ENCODE results near the gene NT5DC2. TPM values are rescaled to one million over a fixed set of nuclear protein-coding genes. Genes with fewer than 3 reads are reported as not detected.

NT5DC2 gene
- total RNA-seq, 3 donors from 2014 or later (not counting 1 experiment from before 2014, with no cell fraction given) = 2.2 to 10.7 (median 2.2) TPM

GRCh38 chr3:52554026-52554755 is 20.5 kb upstream of the NT5DC2 start:
- H3K9me3 Mint-ChIP-seq = no peaks in the 10 kb centered on the region
- peak overlapping the region in 1 of 2 donors; percentile 27 for H3K27ac Mint-ChIP-seq
- DNase-seq = no peak
- 97% methylated on average over 5 of the region's 5 CpGs for WGBS (ENCODE audit: insufficient coverage)
- Histone ChIP-seq H3K9me3 (ENCODE audit: control insufficient read depth, insufficient read depth, low read length) (no peaks in the 10 kb centered on the region), H3K27ac (ENCODE audit: low read length) (no peak overlapping the region), H3K27me3 (ENCODE audit: control insufficient read depth, insufficient read depth, low read length) (no peaks in the 10 kb centered on the region), H3K36me3 (ENCODE audit: control insufficient read depth, insufficient read depth, low read length) (peaks cover 66% of the 10 kb centered on the region), H3K4me1 (ENCODE audit: control insufficient read depth, insufficient read depth, low read length) (no peaks in the 10 kb centered on the region), H3K4me3 (ENCODE audit: low read length) (no peak overlapping the region)
- H3K27me3 Mint-ChIP-seq (ENCODE audit: low read depth in 2 of 2) = no peaks in the 10 kb centered on the region
- H3K36me3 Mint-ChIP-seq = peaks cover 13% of the 10 kb centered on the region
- no peak for TF ChIP-seq CTCF (IDR thresholded peaks at IDR 0.05)
- ATAC-seq = no peak
- H3K4me3 Mint-ChIP-seq = no peak overlapping the region
- intact Hi-C loops (cut with micrococcal nuclease) = no loop called here
- peaks cover 0 to 4% of the 10 kb centered on the region in 2 donors for H3K4me1 Mint-ChIP-seq

DNA sequence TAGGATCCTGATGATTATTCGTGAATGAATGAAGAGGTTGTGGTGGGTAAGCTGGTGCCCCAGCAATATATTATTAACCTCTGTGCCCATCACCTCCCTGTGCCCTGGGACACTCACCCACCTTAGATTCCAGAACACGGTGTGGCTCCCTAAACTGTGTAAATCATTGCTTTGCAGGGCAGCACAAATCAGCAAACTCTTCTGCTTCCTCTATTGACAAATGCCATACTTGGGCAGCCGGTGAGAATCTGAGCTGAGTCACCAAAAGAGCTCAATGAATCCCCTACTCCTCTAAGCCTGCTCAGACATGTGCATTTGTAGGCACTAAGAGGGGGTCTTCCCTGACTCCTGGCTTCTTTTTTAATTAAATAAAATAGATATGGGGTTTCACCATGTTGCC is 18.4 kb upstream of the NT5DC2 start:
- Mint-ChIP-seq H3K9me3 (no peaks in the 10 kb centered on the region), H3K4me3 (no peak overlapping the region), H3K36me3 (peaks cover 6% of the 10 kb centered on the region), H3K27ac (no peak overlapping the region), H3K27me3 (ENCODE audit: low read depth in 2 of 2) (no peaks in the 10 kb centered on the region), H3K4me1 (no peaks in the 10 kb centered on the region)
- intact Hi-C loops (cut with micrococcal nuclease) = no loop called here
- Histone ChIP-seq H3K27ac (ENCODE audit: low read length) (no peak overlapping the region), H3K9me3 (ENCODE audit: control insufficient read depth, insufficient read depth, low read length) (no peaks in the 10 kb centered on the region), H3K4me3 (ENCODE audit: low read length) (no peak overlapping the region), H3K4me1 (ENCODE audit: control insufficient read depth, insufficient read depth, low read length) (no peaks in the 10 kb centered on the region), H3K27me3 (ENCODE audit: control insufficient read depth, insufficient read depth, low read length) (no peaks in the 10 kb centered on the region), H3K36me3 (ENCODE audit: control insufficient read depth, insufficient read depth, low read length) (peaks cover 63% of the 10 kb centered on the region)
- WGBS (ENCODE audit: insufficient coverage) = 97% methylated on average over 2 of the region's 3 CpGs
- ATAC-seq (no peak), DNase-seq (no peak)
- TF ChIP-seq CTCF (IDR thresholded peaks at IDR 0.05) = no peak

- Mint-ChIP-seq H3K9me3 (no peaks in the 10 kb centered on the region), H3K4me3 (no peak overlapping the region), H3K27me3 (ENCODE audit: low read depth in 2 of 2) (no peaks in the 10 kb centered on the region), H3K36me3 (peaks cover 6% of the 10 kb centered on the region), H3K27ac (no peak overlapping the region), H3K4me1 (no peaks in the 10 kb centered on the region)
- Histone ChIP-seq H3K27me3 (ENCODE audit: control insufficient read depth, insufficient read depth, low read length) (no peaks in the 10 kb centered on the region), H3K9me3 (ENCODE audit: control insufficient read depth, insufficient read depth, low read length) (no peaks in the 10 kb centered on the region), H3K27ac (ENCODE audit: low read length) (no peak overlapping the region), H3K4me1 (ENCODE audit: control insufficient read depth, insufficient read depth, low read length) (no peaks in the 10 kb centered on the region), H3K36me3 (ENCODE audit: control insufficient read depth, insufficient read depth, low read length) (peaks cover 70% of the 10 kb centered on the region), H3K4me3 (ENCODE audit: low read length) (no peak overlapping the region)
- no peak for ATAC-seq
- intact Hi-C loops (cut with micrococcal nuclease) = no loop called here
- DNase-seq = no peak
- no peak for TF ChIP-seq CTCF (IDR thresholded peaks at IDR 0.05)
These were observed 17.5 kb upstream of the NT5DC2 start for GRCh38 chr3:52551118-52551517.

- no peak overlapping the region for H3K27ac ChIP-seq (ENCODE audit: low read length)
- no peaks in the 10 kb centered on the region for H3K27me3 ChIP-seq (ENCODE audit: control insufficient read depth, insufficient read depth, low read length)
- no peaks in the 10 kb centered on the region for H3K4me1 ChIP-seq (ENCODE audit: control insufficient read depth, insufficient read depth, low read length)
- no peak for TF ChIP-seq CTCF (IDR thresholded peaks at IDR 0.05)
- Mint-ChIP-seq H3K27ac (no peak overlapping the region), H3K4me1 (no peaks in the 10 kb centered on the region), H3K27me3 (ENCODE audit: low read depth in 2 of 2) (no peaks in the 10 kb centered on the region), H3K9me3 (no peaks in the 10 kb centered on the region), H3K4me3 (no peak overlapping the region), H3K36me3 (no peaks in the 10 kb centered on the region)
- no peak for ATAC-seq
- H3K9me3 ChIP-seq (ENCODE audit: control insufficient read depth, insufficient read depth, low read length) = no peaks in the 10 kb centered on the region
- intact Hi-C loops (cut with micrococcal nuclease) = no loop called here
- WGBS (ENCODE audit: insufficient coverage) = 77% methylated on average over 2 of the region's 2 CpGs
- H3K36me3 ChIP-seq (ENCODE audit: control insufficient read depth, insufficient read depth, low read length) = peaks cover 46% of the 10 kb centered on the region
- no peak overlapping the region for H3K4me3 ChIP-seq (ENCODE audit: low read length)
- no peak for DNase-seq
These were observed 13.5 kb upstream of the NT5DC2 start for GRCh38 chr3:52547143-52547542.
